Left ventricle myocardium inferior (tissue), 1 donor: Measurements from ENCODE around the gene PLXNA4. TPM values are rescaled to one million over a fixed set of nuclear protein-coding genes. Genes with fewer than 3 reads are reported as not detected.

Experiments
- DNase-seq: peaks from one replicate; pipeline ENCODE4 v3.0.0-alpha.2; 2020
- H3K27ac ChIP-seq: fragments of 200-600 bp; replicated peaks from 2 replicates; pipeline ENCODE4 v1.8.0; 2021
- H3K27me3 ChIP-seq: fragments of 200-600 bp; 2 replicates; pipeline ENCODE4 v1.8.0; 2021; ENCODE audit warnings: low read depth
- H3K36me3 ChIP-seq: fragments of 200-600 bp; 2 replicates; pipeline ENCODE4 v1.8.0; 2021
- H3K4me1 ChIP-seq: fragments of 200-600 bp; 2 replicates; pipeline ENCODE4 v1.8.0; 2021
- H3K4me3 ChIP-seq: fragments of 200-600 bp; 2 replicates; pipeline ENCODE4 v1.8.0; 2021; ENCODE audit warnings: mild to moderate bottlenecking, moderate library complexity
- H3K9me3 ChIP-seq: fragments of 200-600 bp; replicated peaks from 2 replicates; pipeline ENCODE4 v1.8.0; 2021
- CTCF ChIP-seq: fragments of 200-600 bp; IDR thresholded peaks from 2 replicates; pipeline ENCODE4 v1.8.0; 2021; ENCODE audit warnings: antibody characterized with exemption, mild to moderate bottlenecking, borderline replicate concordance
- intact Hi-C: fragments of 100-400 bp; cut with micrococcal nuclease; formaldehyde crosslinking; loops from one replicate; pipeline ENCODE4 v1.11.0; 2022
- total RNA-seq: library from RNA; stranded (reverse); fragmentation: NEBNext Ultra II Directional; extraction: Animal tissue kit (Norgen Biotek cat#: 25700); gene quantifications from one replicate; pipeline ENCODE4 v1.2.1, GENCODE V29; 2021
- donor health status: DM: no; HTN: yes; CAD: no; lungs with severe emphysema.

PLXNA4 gene
- total RNA-seq, 1 donor from 2014 or later = 18.1 TPM

DNA sequence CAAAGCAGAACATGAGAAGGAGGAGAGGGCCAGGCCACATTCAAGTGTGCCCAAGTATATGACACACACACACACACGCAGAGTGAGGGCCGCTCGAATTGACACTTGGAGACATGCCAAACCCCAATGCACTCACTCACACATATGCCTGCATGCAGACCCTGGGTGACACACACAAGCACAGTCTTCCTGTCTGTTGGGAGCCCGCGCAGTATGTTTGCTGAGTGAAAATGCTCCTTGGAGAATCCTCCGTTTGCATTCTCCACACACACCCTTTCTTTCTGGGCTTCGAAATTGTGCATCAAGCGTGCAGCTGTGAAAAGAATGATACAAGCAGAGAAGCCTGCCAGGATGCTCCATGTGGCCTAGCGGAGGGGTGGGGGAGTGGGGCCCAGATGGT lies 120.9 kb downstream of the PLXNA4 start:
- no peak overlapping the region for H3K4me3 ChIP-seq
- H3K4me1 ChIP-seq = peaks cover 28% of the 10 kb centered on the region
- no peaks in the 10 kb centered on the region for H3K36me3 ChIP-seq
- DNase-seq = no peak
- intact Hi-C loops = no loop called here
- H3K27ac ChIP-seq = no peak overlapping the region
- no peaks in the 10 kb centered on the region for H3K27me3 ChIP-seq
- no peaks in the 10 kb centered on the region for H3K9me3 ChIP-seq
- no peak for TF ChIP-seq CTCF

- no peak overlapping the region for H3K27ac ChIP-seq
- peaks cover 28% of the 10 kb centered on the region for H3K4me1 ChIP-seq
- intact Hi-C loops = no loop called here
- no peaks in the 10 kb centered on the region for H3K36me3 ChIP-seq
- no peaks in the 10 kb centered on the region for H3K9me3 ChIP-seq
- no peak for DNase-seq
- no peak overlapping the region for H3K4me3 ChIP-seq
- H3K27me3 ChIP-seq = no peaks in the 10 kb centered on the region
- no peak for TF ChIP-seq CTCF
Measured at GRCh38 chr7:132453826-132454225, 122.4 kb downstream of the PLXNA4 start.

- Histone ChIP-seq H3K27ac (no peak overlapping the region), H3K4me1 (peaks cover 12% of the 10 kb centered on the region), H3K9me3 (no peaks in the 10 kb centered on the region), H3K36me3 (no peaks in the 10 kb centered on the region), H3K27me3 (no peaks in the 10 kb centered on the region), H3K4me3 (no peak overlapping the region)
- no peak for TF ChIP-seq CTCF
- intact Hi-C loops = no loop called here
- DNase-seq = no peak
Measured at GRCh38 chr7:132451161-132451560, 125.1 kb downstream of the PLXNA4 start.

GRCh38 chr7:132450696-132451095 lies 125.6 kb downstream of the PLXNA4 start:
- no peak for TF ChIP-seq CTCF
- no peak overlapping the region for H3K4me3 ChIP-seq
- H3K9me3 ChIP-seq = no peaks in the 10 kb centered on the region
- no peaks in the 10 kb centered on the region for H3K27me3 ChIP-seq
- H3K4me1 ChIP-seq = peaks cover 12% of the 10 kb centered on the region
- no peak for DNase-seq
- no peaks in the 10 kb centered on the region for H3K36me3 ChIP-seq
- no peak overlapping the region for H3K27ac ChIP-seq
- intact Hi-C loops = no loop called here

GRCh38 chr7:132450188-132450587 lies 126.1 kb downstream of the PLXNA4 start:
- Histone ChIP-seq H3K27ac (no peak overlapping the region), H3K4me3 (no peak overlapping the region), H3K27me3 (no peaks in the 10 kb centered on the region), H3K4me1 (peaks cover 12% of the 10 kb centered on the region), H3K36me3 (no peaks in the 10 kb centered on the region), H3K9me3 (no peaks in the 10 kb centered on the region)
- intact Hi-C loops = no loop called here
- no peak for DNase-seq
- TF ChIP-seq CTCF = no peak
